ENCODE data around the gene TRERF1.

GRCh38 chr6:42237857-42238256, 213.9 kb downstream of the TRERF1 start:
- TF ChIP-seq TOX (CRISPR knock-in tag; IDR thresholded peaks at IDR 0.05; ENCODE audit: borderline replicate concordance) (no peak), ZFP30 (CRISPR knock-in tag; IDR thresholded peaks at IDR 0.05) (no peak), ARNTL (CRISPR knock-in tag; IDR thresholded peaks at IDR 0.05; ENCODE audit: borderline replicate concordance, low read depth) (no peak), ZFP3 (CRISPR knock-in tag; IDR thresholded peaks at IDR 0.05) (no peak)
